Measurements from ENCODE around the gene PHF20.

- TF ChIP-seq, protein P1, sequence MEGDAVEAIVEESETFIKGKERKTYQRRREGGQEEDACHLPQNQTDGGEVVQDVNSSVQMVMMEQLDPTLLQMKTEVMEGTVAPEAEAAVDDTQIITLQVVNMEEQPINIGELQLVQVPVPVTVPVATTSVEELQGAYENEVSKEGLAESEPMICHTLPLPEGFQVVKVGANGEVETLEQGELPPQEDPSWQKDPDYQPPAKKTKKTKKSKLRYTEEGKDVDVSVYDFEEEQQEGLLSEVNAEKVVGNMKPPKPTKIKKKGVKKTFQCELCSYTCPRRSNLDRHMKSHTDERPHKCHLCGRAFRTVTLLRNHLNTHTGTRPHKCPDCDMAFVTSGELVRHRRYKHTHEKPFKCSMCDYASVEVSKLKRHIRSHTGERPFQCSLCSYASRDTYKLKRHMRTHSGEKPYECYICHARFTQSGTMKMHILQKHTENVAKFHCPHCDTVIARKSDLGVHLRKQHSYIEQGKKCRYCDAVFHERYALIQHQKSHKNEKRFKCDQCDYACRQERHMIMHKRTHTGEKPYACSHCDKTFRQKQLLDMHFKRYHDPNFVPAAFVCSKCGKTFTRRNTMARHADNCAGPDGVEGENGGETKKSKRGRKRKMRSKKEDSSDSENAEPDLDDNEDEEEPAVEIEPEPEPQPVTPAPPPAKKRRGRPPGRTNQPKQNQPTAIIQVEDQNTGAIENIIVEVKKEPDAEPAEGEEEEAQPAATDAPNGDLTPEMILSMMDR (conservative IDR thresholded peaks at IDR 0.05 in 1 of 2, IDR thresholded peaks at IDR 0.05 in 1 of 2; ENCODE audit: extremely low read depth in 1 of 2, insufficient read depth in 1 of 2, low read depth in 1 of 2, low read length in 2 of 2): no peak
- TF ChIP-seq EZH2 (IDR thresholded peaks at IDR 0.05; ENCODE audit: borderline replicate concordance, low read length): no peak
These were observed 39.8 kb upstream of the PHF20 start for GRCh38 chr20:35731862-35732643.
